Measurements from ENCODE around the gene BPIFB6. TPM values are rescaled to one million over a fixed set of nuclear protein-coding genes. Genes with fewer than 3 reads are reported as not detected.

Gene BPIFB6
- total and polyA plus RNA-seq, 2 donors (not counting 3 experiments of a cell fraction or from before 2014, with no cell fraction given) = not detected

DNA sequence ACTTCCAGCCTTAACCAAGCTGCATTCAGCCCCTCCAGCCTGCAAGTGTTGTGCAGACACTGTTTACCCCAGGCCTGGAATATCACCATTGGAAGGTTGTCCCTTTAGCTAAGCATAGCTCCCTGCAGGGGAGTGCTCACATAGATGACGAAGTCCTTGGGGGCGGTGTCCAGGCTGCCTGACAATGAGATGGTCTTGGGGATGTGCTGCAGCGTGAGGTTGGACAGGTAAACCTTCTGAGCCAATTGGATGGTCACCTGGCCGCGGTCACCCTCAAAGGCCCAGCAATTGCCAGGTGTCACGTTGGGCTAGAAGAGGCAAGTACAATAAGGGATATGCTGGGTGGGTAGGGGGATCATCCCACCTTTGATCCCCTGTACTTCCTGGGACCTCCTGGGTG is 45.9 kb upstream of the BPIFB6 start:
- Histone ChIP-seq H3K4me3 (replicated peaks in 1 of 3; ENCODE audit: insufficient read depth in 1 of 3, low read depth in 1 of 3, low read length in 3 of 3) (no peak overlapping the region), H2AFZ (ENCODE audit: low read depth, low read length) (no peak overlapping the region), H3K36me3 (ENCODE audit: control insufficient read depth in 2 of 2, extremely low read depth in 1 of 2, insufficient read depth in 2 of 2, low read length in 2 of 2) (no peaks in the 10 kb centered on the region), H3K4me2 (ENCODE audit: insufficient read depth, low read length) (no peak overlapping the region), H3K79me2 (ENCODE audit: control insufficient read depth, insufficient read depth, low read length) (no peaks in the 10 kb centered on the region), H3K27ac (ENCODE audit: insufficient read depth, low read depth, low read length) (no peak overlapping the region), H3K9me1 (replicated peaks; ENCODE audit: control insufficient read depth, extremely low read depth, insufficient read depth, low read length) (no peaks in the 10 kb centered on the region), H3K9me3 (replicated peaks; ENCODE audit: control insufficient read depth, insufficient read depth, low read length) (no peaks in the 10 kb centered on the region), H3K4me1 (ENCODE audit: control insufficient read depth, extremely low read depth, insufficient read depth, low read length) (no peaks in the 10 kb centered on the region), H3K9ac (replicated peaks; ENCODE audit: extremely low read depth, insufficient read depth, low read length) (no peak overlapping the region), H4K20me1 (replicated peaks; ENCODE audit: control insufficient read depth, extremely low read depth, insufficient read depth, low read length) (no peaks in the 10 kb centered on the region), H3K27me3 (ENCODE audit: control insufficient read depth in 2 of 2, insufficient read depth in 2 of 2, low read length in 2 of 2) (no peaks in the 10 kb centered on the region)
- dilution Hi-C loops (cut with MboI; ENCODE audit: extremely low pct_ligation_motif_present, low sequenced_read_pairs) = no loop called here
- DNase-seq (ENCODE audit: low read depth, low spot score) (no peak), FAIRE-seq (no peak)
- intact Hi-C loops (cut with micrococcal nuclease) = no loop called here
- no peak for TF ChIP-seq EZH2 (IDR thresholded peaks at IDR 0.05; ENCODE audit: borderline replicate concordance, low read depth, low read length, severe bottlenecking)
- TF ChIP-seq, protein P1, sequence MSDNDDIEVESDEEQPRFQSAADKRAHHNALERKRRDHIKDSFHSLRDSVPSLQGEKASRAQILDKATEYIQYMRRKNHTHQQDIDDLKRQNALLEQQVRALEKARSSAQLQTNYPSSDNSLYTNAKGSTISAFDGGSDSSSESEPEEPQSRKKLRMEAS (IDR thresholded peaks at IDR 0.05; ENCODE audit: insufficient read depth, insufficient read length) = no peak
- TF ChIP-seq MYC (IDR thresholded peaks at IDR 0.05; ENCODE audit: low read depth, low read length) = no peak
- TF ChIP-seq POLR2A (IDR thresholded peaks at IDR 0.05; ENCODE audit: low read depth, low read length) = no peak
- TF ChIP-seq, protein P2, sequence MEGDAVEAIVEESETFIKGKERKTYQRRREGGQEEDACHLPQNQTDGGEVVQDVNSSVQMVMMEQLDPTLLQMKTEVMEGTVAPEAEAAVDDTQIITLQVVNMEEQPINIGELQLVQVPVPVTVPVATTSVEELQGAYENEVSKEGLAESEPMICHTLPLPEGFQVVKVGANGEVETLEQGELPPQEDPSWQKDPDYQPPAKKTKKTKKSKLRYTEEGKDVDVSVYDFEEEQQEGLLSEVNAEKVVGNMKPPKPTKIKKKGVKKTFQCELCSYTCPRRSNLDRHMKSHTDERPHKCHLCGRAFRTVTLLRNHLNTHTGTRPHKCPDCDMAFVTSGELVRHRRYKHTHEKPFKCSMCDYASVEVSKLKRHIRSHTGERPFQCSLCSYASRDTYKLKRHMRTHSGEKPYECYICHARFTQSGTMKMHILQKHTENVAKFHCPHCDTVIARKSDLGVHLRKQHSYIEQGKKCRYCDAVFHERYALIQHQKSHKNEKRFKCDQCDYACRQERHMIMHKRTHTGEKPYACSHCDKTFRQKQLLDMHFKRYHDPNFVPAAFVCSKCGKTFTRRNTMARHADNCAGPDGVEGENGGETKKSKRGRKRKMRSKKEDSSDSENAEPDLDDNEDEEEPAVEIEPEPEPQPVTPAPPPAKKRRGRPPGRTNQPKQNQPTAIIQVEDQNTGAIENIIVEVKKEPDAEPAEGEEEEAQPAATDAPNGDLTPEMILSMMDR (IDR thresholded peaks at IDR 0.05; ENCODE audit: extremely low read depth in 1 of 2, insufficient read depth in 1 of 2, low read depth in 1 of 2, low read length in 2 of 2) = no peak
- TF ChIP-seq JUN (IDR thresholded peaks at IDR 0.05; ENCODE audit: borderline replicate concordance, insufficient read depth, insufficient read length, low read depth) = no peak
- TF ChIP-seq FOS (IDR thresholded peaks at IDR 0.05; ENCODE audit: borderline replicate concordance, insufficient read depth, low read length) = no peak
- no peak for TF ChIP-seq POLR2AphosphoS5 (IDR thresholded peaks at IDR 0.05; ENCODE audit: insufficient read depth, low read depth, low read length)
- TF ChIP-seq GATA2 (IDR thresholded peaks at IDR 0.05; ENCODE audit: insufficient read depth, insufficient read length, low read depth, low read length) = no peak
- no TSS peak for BruUV-seq (replicated peaks)
- ChIA-PET POLR2A (no interaction called here), CTCF (interaction anchor here (1.1 to 1.6 kb wide), 2 partner anchors 8 to 10 kb away, joined by 3 to 4 read pairs; no protein-coding TSS in a partner anchor)

Measured in endothelial cell of umbilical vein (primary cell).